Measurements from ENCODE around the gene PHKB.

Gene PHKB

DNA sequence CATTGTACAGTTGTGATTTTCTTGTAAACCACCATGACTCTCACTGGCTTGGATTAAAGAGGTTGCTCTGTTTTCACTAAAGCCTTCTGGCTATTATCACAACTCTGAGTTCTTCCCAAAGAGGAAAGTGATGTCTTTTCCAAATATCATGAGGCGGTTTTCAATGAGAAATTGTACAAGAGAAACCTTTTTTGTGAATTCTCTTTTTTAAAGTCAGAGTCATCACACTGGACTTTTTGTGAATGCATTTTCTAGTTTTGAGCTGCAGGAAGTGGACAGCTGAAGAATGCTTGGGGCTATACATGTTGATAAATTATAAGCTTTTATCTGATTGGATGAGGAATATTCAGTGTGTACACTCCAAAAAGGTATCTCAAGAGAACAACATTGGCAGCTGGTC is 100.2 kb downstream of the PHKB start:
- H3K27me3 ChIP-seq (replicated peaks), result no peaks in the 10 kb centered on the region
- H3K4me3 ChIP-seq (ENCODE audit: low read depth, low read length), result no peak overlapping the region
- no peaks in the 10 kb centered on the region for H3K36me3 ChIP-seq (replicated peaks)
- no peak for DNase-seq
- TF ChIP-seq, protein P1, sequence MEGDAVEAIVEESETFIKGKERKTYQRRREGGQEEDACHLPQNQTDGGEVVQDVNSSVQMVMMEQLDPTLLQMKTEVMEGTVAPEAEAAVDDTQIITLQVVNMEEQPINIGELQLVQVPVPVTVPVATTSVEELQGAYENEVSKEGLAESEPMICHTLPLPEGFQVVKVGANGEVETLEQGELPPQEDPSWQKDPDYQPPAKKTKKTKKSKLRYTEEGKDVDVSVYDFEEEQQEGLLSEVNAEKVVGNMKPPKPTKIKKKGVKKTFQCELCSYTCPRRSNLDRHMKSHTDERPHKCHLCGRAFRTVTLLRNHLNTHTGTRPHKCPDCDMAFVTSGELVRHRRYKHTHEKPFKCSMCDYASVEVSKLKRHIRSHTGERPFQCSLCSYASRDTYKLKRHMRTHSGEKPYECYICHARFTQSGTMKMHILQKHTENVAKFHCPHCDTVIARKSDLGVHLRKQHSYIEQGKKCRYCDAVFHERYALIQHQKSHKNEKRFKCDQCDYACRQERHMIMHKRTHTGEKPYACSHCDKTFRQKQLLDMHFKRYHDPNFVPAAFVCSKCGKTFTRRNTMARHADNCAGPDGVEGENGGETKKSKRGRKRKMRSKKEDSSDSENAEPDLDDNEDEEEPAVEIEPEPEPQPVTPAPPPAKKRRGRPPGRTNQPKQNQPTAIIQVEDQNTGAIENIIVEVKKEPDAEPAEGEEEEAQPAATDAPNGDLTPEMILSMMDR (IDR thresholded peaks at IDR 0.05; ENCODE audit: low read depth, low read length, missing control alignments), result no peak
- H3K27ac ChIP-seq, result no peak overlapping the region
- in situ Hi-C loops (cut with HindIII; ENCODE audit: low pct_ligation_motif_present, low sequenced_read_pairs), result no loop called here

DNA sequence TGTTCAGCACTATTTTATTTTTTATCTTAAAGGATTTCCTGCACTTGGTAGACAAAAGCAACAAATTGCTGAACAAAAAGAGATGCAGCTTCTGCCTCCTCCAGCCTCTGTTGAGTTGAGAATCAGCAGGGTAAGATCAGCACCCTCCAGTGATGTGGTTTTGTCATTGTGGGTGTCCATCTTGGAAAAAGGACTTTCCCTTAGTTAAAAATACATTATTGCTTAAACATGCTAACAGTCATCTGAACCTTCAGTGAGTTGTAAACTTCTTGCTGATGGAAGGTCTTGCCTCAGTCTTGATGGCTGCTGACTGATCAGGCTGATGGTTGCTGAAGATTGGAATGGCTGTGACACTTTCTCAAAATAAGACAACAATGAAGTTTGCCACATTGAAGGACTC is 101.2 kb downstream of the PHKB start:
- H3K36me3 ChIP-seq (replicated peaks), result no peaks in the 10 kb centered on the region
- no peak for DNase-seq
- no peak overlapping the region for H3K27ac ChIP-seq
- no peak overlapping the region for H3K4me3 ChIP-seq (ENCODE audit: low read depth, low read length)
- in situ Hi-C loops (cut with HindIII; ENCODE audit: low pct_ligation_motif_present, low sequenced_read_pairs), result no loop called here
- H3K27me3 ChIP-seq (replicated peaks), result no peaks in the 10 kb centered on the region
- TF ChIP-seq, protein P1 (IDR thresholded peaks at IDR 0.05; ENCODE audit: low read depth, low read length, missing control alignments), result no peak

DNA sequence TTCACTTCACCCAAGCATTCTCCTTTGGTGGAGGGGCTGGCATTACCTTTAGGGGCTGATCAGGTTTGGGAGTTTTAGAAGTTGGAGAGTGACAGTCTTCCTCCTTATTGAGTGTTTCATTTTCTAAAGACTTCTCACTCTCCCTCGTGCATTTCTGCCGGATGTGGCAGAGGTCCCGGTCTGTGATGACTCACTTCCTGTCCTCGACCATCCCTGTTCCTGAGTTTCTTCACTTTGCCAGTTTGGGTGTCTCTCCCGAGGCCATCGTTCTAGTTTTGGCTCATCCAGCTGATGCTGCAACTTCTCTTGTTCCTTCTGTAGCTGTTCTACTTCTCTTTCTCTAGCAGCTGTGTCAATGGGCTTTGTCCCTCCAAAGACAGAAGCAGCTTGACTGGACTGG is 104.3 kb downstream of the PHKB start:
- no peaks in the 10 kb centered on the region for H3K36me3 ChIP-seq (replicated peaks)
- no peaks in the 10 kb centered on the region for H3K27me3 ChIP-seq (replicated peaks)
- in situ Hi-C loops (cut with HindIII; ENCODE audit: low pct_ligation_motif_present, low sequenced_read_pairs), result no loop called here
- peak; percentile 49 for DNase-seq
- TF ChIP-seq, protein P1 (IDR thresholded peaks at IDR 0.05; ENCODE audit: low read depth, low read length, missing control alignments), result no peak
- no peak overlapping the region for H3K4me3 ChIP-seq (ENCODE audit: low read depth, low read length)
- no peak overlapping the region for H3K27ac ChIP-seq

DNA sequence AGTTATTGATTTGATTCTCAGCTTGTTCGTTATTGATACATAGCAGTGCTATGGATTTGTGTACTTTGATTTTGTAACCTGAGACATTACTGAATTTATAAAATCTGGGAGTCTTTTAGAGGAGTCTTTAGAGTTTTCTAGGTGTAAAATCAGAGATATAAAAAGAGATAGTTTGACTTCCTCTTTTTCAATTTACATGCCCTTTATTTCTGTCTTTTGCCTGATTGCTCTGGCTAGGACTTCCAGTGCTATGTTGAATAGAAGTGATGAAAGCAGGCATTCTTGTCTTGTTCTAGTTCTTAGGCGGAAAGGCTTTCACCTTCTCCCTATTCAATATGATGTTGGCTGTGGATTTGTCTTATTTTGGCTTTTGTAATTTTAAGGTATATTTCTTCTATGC is 106.2 kb downstream of the PHKB start:
- in situ Hi-C loops (cut with HindIII; ENCODE audit: low pct_ligation_motif_present, low sequenced_read_pairs), result no loop called here
- no peak for DNase-seq
- TF ChIP-seq, protein P1 (IDR thresholded peaks at IDR 0.05; ENCODE audit: low read depth, low read length, missing control alignments), result no peak
- Histone ChIP-seq H3K27me3 (replicated peaks) (no peaks in the 10 kb centered on the region), H3K36me3 (replicated peaks) (no peaks in the 10 kb centered on the region), H3K4me3 (ENCODE audit: low read depth, low read length) (no peak overlapping the region), H3K27ac (no peak overlapping the region)

DNA sequence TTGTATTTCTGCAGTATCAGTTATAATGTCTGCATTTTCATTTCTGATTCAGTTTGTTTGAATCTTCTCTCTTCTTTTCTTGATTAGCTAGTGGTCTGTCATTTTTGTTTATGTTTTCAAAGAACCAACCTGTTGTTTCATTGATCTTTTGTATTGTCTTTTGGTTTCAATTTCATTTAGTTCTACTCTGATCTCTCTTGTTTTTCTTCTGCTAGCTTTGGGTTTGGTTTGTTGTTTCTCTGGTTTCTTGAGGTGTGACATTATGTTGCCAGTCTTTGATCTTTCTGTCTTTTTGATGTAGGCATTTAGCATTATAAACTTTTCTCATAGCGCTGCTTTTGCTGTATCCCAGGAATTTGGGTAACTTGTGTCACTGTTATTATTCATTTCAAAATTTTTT is 107.2 kb downstream of the PHKB start:
- no peaks in the 10 kb centered on the region for H3K27me3 ChIP-seq (replicated peaks)
- no peak overlapping the region for H3K27ac ChIP-seq
- in situ Hi-C loops (cut with HindIII; ENCODE audit: low pct_ligation_motif_present, low sequenced_read_pairs), result no loop called here
- DNase-seq, result no peak
- H3K36me3 ChIP-seq (replicated peaks), result no peaks in the 10 kb centered on the region
- no peak overlapping the region for H3K4me3 ChIP-seq (ENCODE audit: low read depth, low read length)
- TF ChIP-seq, protein P1 (IDR thresholded peaks at IDR 0.05; ENCODE audit: low read depth, low read length, missing control alignments), result no peak

DNA sequence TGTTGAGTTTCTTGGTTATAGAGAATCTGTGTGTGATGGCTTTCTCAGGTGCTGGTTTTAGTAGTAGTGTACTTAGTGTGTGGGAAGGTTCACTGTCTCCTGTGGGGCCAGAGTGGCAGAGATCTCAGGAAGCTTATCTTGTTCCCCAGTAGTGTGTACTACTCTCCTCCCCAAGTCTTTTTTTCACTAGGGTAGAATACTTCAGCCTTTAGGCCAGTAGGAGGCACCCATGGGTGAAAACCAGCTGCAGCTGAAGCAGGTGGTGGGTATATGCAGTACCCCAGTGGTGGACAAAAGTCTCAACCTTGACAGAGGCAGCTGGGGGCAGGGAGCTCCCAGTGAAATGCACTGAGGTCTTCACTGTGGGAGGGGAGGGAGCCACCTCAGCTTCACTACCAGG is 109.9 kb downstream of the PHKB start:
- no peaks in the 10 kb centered on the region for H3K36me3 ChIP-seq (replicated peaks)
- no peak overlapping the region for H3K4me3 ChIP-seq (ENCODE audit: low read depth, low read length)
- no peak overlapping the region for H3K27ac ChIP-seq
- in situ Hi-C loops (cut with HindIII; ENCODE audit: low pct_ligation_motif_present, low sequenced_read_pairs), result no loop called here
- DNase-seq, result no peak
- TF ChIP-seq, protein P1 (IDR thresholded peaks at IDR 0.05; ENCODE audit: low read depth, low read length, missing control alignments), result no peak
- no peaks in the 10 kb centered on the region for H3K27me3 ChIP-seq (replicated peaks)

All from brain microvascular endothelial cell (primary cell).